B cell (primary cell): ENCODE data around the gene CA9. TPM values are rescaled to one million over a fixed set of nuclear protein-coding genes. Genes with fewer than 3 reads are reported as not detected.

Experiments
- ATAC-seq: fragments of 200-7000 bp; cut with Tn5 transposase; one replicate; pipeline ENCODE4 v1.10.0; 2021; ENCODE audit warnings: low read depth, mild to moderate bottlenecking, moderate number of reproducible peaks, moderate library complexity
- CTCF ChIA-PET: fragments of 350-600 bp; sonication (Branson Sonifier 250); formaldehyde crosslinking; loops from one replicate; lab custom pipeline; 2021; ENCODE audit warnings: antibody characterized with exemption, inconsistent platforms; lab: Charles Lee
- POLR2A ChIA-PET: fragments of 350-600 bp; sonication (Branson Sonifier 250); formaldehyde crosslinking; loops from one replicate; lab custom pipeline; 2021; ENCODE audit warnings: antibody characterized with exemption; lab: Charles Lee
- DNase-seq: peaks from one replicate; pipeline ENCODE4 v3.0.0; 2013
- H2AFZ ChIP-seq: 2 replicates; pipeline ENCODE4 v1.6.1; 2012; ENCODE audit warnings: mild to moderate bottlenecking, low read depth, low read length; ENCODE audit not compliant: insufficient read depth, poor library complexity, severe bottlenecking
- H3K27ac ChIP-seq, 2 donors: 1 replicate in 1 of 2; 2 replicates in 1 of 2; pipeline ENCODE4 v1.5.1; 2012 to 2013; ENCODE audit warnings: low read length in 2 of 2, mild to moderate bottlenecking in 2 of 2, moderate library complexity in 1 of 2
- H3K27me3 ChIP-seq, 4 experiments: fragments of 200-600 bp in 1 of 4; sonication (generic) in 1 of 4; replicated peaks in 1 of 4; 1 replicate in 2 of 4; 2 replicates in 2 of 4; pipeline versions ENCODE4 v1.6.1 to v1.7.0; 2013 to 2016; ENCODE audit warnings: low read length in 3 of 4, mild to moderate bottlenecking in 2 of 4, mixed read lengths in 1 of 4, moderate library complexity in 1 of 4; ENCODE audit not compliant: insufficient read depth in 4 of 4, control insufficient read depth in 3 of 4; ENCODE audit errors: control extremely low read depth in 1 of 4
- H3K36me3 ChIP-seq, 2 experiments: replicated peaks in 1 of 2; 1 replicate in 1 of 2; 2 replicates in 1 of 2; pipeline versions ENCODE4 v1.6.1 to v1.7.1; 2013; ENCODE audit warnings: low read length in 1 of 2; ENCODE audit not compliant: insufficient read depth in 2 of 2, control insufficient read depth in 1 of 2; ENCODE audit errors: control extremely low read depth in 1 of 2, extremely low read depth in 1 of 2
- H3K4me1 ChIP-seq, 2 donors: fragments of 200-600 bp in 1 of 2; sonication (generic) in 1 of 2; 1 replicate in 1 of 2; 2 replicates in 1 of 2; pipeline versions ENCODE4 v1.5.1 to v1.6.1; 2013 to 2017; ENCODE audit warnings: low read length in 2 of 2; ENCODE audit not compliant: control insufficient read depth in 2 of 2, insufficient read depth in 2 of 2
- H3K4me2 ChIP-seq: replicated peaks from 2 replicates; pipeline ENCODE3; 2012; ENCODE audit warnings: mild to moderate bottlenecking, low read depth, low read length; ENCODE audit not compliant: poor library complexity, severe bottlenecking
- H3K4me3 ChIP-seq, 5 experiments: fragments of 200-600 bp in 1 of 5; sonication (generic) in 1 of 5; 1 replicate in 3 of 5; 2 replicates in 2 of 5; pipeline versions ENCODE4 v1.5.1 to v1.7.0; 2011 to 2016; ENCODE audit warnings: low read length in 4 of 5, mild to moderate bottlenecking in 4 of 5, low read depth in 2 of 5, control low read depth in 1 of 5, moderate library complexity in 1 of 5; ENCODE audit not compliant: insufficient read depth in 1 of 5; ENCODE audit errors: control extremely low read depth in 1 of 5, extremely low read depth in 1 of 5
- H3K79me2 ChIP-seq: fragments of 200-600 bp; sonication (generic); one replicate; pipeline ENCODE4 v1.6.0; 2016; ENCODE audit warnings: low read length; ENCODE audit not compliant: control insufficient read depth, insufficient read depth
- H3K9ac ChIP-seq: fragments of 200-600 bp; sonication (generic); 2 replicates; pipeline ENCODE4 v1.6.1; 2017; ENCODE audit warnings: mild to moderate bottlenecking, low read length, moderate library complexity
- H3K9me3 ChIP-seq, 3 donors: one replicate each; pipeline versions ENCODE4 v1.6.1 to v1.7.1; 2013; ENCODE audit warnings: low read length in 2 of 3; ENCODE audit not compliant: control insufficient read depth in 2 of 3, insufficient read depth in 1 of 3; ENCODE audit errors: control extremely low read depth in 1 of 3
- H4K20me1 ChIP-seq: 2 replicates; pipeline ENCODE4 v1.6.0; 2012; ENCODE audit warnings: mild to moderate bottlenecking, low read length; ENCODE audit not compliant: insufficient read depth, control insufficient read depth, poor library complexity, severe bottlenecking
- H3K27ac Mint-ChIP-seq: one replicate; pipeline ENCODE4 v1.8.0; 2021; ENCODE audit warnings: mixed read lengths
- H3K27me3 Mint-ChIP-seq: one replicate; pipeline ENCODE4 v1.8.0; 2021; ENCODE audit warnings: mixed read lengths
- H3K4me1 Mint-ChIP-seq: one replicate; pipeline ENCODE4 v1.8.0; 2021; ENCODE audit warnings: mixed read lengths
- H3K4me3 Mint-ChIP-seq: one replicate; pipeline ENCODE4 v1.8.0; 2021; ENCODE audit warnings: mixed read lengths
- H3K9me3 Mint-ChIP-seq: one replicate; pipeline ENCODE4 v1.8.0; 2022; ENCODE audit warnings: mixed read lengths; ENCODE audit not compliant: insufficient read depth
- EZH2 ChIP-seq: IDR thresholded peaks from 2 replicates; pipeline ENCODE4 v1.6.1; 2012; ENCODE audit warnings: borderline replicate concordance, low read depth, mild to moderate bottlenecking, moderate library complexity, low read length; ENCODE audit not compliant: insufficient read depth, poor library complexity, severe bottlenecking
- WGBS: methylation state at CpG from one replicate; pipeline ENCODE4 v1.1.5; 2013; ENCODE audit warnings: missing lambda C conversion rate; ENCODE audit not compliant: insufficient coverage; 5-methylcytosine and 5-hydroxymethylcytosine counted together
- intact Hi-C: fragments of 100-400 bp; cut with micrococcal nuclease; formaldehyde crosslinking; loops from one replicate; pipeline ENCODE4 v1.10.0; 2022
- polyA plus RNA-seq: library from polyadenylated mRNA; depleted of rRNA; stranded (reverse); fragments of >200 nt; gene quantifications from 2 replicates; pipeline ENCODE4 v1.2.3, GENCODE V29; 2012
- total RNA-seq, 2 donors: library from RNA; stranded (reverse); fragments of 120-200 nt in 1 of 2; gene quantifications; 1 replicate in 1 of 2; 2 replicates in 1 of 2; pipeline versions ENCODE4 v1.2.3 to v1.2.4, GENCODE V29; 2013 to 2022
- TF ChIP-seq, protein P1 (sequence below): fragments of 200-600 bp; IDR thresholded peaks from one replicate; pipeline ENCODE4 v1.8.0; 2022; ENCODE audit warnings: antibody characterized with exemption, mild to moderate bottlenecking

CA9 gene
- total and polyA plus RNA-seq, 2 donors (not counting 1 experiment from before 2014, with no cell fraction given) = not detected

DNA sequence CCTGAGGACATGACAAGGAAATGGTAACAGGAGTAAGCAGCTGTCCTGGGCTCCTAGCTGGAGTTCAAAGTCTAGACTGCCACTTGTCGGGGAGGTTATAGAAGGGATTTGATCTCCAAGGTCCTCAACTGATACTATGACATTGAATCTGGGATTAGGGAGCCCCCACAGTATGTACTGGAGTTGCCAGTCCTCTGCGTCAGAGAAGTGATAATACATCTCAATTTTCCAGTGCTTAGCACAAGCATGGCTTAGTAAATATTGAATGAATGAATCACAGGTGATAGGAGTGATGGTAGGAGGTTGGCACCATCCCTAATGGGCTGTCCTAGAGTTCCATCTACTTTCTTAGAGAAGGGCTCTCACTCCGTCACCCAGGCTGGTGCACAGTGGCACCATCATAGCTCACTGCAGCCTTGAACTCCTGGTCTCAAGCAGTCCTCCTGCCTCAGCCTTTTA lies 22.2 kb downstream of the CA9 start:
- Mint-ChIP-seq H3K4me1 (peaks cover 13% of the 10 kb centered on the region), H3K27ac (no peak overlapping the region), H3K27me3 (no peaks in the 10 kb centered on the region), H3K4me3 (no peak overlapping the region), H3K9me3 (no peaks in the 10 kb centered on the region)
- Histone ChIP-seq H3K9me3 (no peaks in the 10 kb centered on the region), H3K36me3 (peaks cover 0 to 52% of the 10 kb centered on the region in 2 experiments), H3K4me3 (no peak overlapping the region), H3K9ac (no peak overlapping the region), H4K20me1 (peaks cover 7% of the 10 kb centered on the region), H3K27ac (no peak overlapping the region), H3K27me3 (no peaks in the 10 kb centered on the region), H3K4me1 (peaks cover 3 to 13% of the 10 kb centered on the region in 2 donors), H2AFZ (no peak overlapping the region), H3K79me2 (no peaks in the 10 kb centered on the region), H3K4me2 (no peak overlapping the region)
- WGBS = 100% methylated on average over 1 of the region's 3 CpGs
- DNase-seq = no peak
- TF ChIP-seq, protein P1, sequence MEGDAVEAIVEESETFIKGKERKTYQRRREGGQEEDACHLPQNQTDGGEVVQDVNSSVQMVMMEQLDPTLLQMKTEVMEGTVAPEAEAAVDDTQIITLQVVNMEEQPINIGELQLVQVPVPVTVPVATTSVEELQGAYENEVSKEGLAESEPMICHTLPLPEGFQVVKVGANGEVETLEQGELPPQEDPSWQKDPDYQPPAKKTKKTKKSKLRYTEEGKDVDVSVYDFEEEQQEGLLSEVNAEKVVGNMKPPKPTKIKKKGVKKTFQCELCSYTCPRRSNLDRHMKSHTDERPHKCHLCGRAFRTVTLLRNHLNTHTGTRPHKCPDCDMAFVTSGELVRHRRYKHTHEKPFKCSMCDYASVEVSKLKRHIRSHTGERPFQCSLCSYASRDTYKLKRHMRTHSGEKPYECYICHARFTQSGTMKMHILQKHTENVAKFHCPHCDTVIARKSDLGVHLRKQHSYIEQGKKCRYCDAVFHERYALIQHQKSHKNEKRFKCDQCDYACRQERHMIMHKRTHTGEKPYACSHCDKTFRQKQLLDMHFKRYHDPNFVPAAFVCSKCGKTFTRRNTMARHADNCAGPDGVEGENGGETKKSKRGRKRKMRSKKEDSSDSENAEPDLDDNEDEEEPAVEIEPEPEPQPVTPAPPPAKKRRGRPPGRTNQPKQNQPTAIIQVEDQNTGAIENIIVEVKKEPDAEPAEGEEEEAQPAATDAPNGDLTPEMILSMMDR = no peak
- TF ChIP-seq EZH2 = no peak
- intact Hi-C loops = loop anchor here (1.0 to 2.0 kb wide), 5 partner anchors 37 to 92 kb away; partner anchors contain the start of genes CCDC107, CREB3, RMRP and TLN1
- ChIA-PET CTCF (interaction anchor here (0.8 to 10.0 kb wide), 34 partner anchors 11 to 623 kb away, joined by 3 to 195 read pairs (median 8); partner anchors contain the start of genes ARHGEF39, CCDC107, CD72 and CREB3), POLR2A (interaction anchor here (0.5 to 2.4 kb wide), 3 partner anchors 49 to 147 kb away, joined by 3 to 9 read pairs (median 3); no protein-coding TSS in a partner anchor)
- no peak for ATAC-seq
